Esophagus squamous epithelium (tissue), 4 donors: ENCODE data around the gene CEPT1.

Experiments used
- CTCF ChIP-seq, 6 experiments: fragments of 450-650 bp in 4 of 6; fragments of 200-600 bp in 2 of 6; sonication (generic) in 2 of 6; IDR thresholded peaks; one replicate each; pipeline ENCODE4 v1.5.1; 2016 to 2019; ENCODE audit warnings: antibody characterized with exemption in 6 of 6, mild to moderate bottlenecking in 4 of 6, moderate library complexity in 4 of 6
- POLR2A ChIP-seq, 4 donors: fragments of 450-650 bp; IDR thresholded peaks; one replicate each; pipeline ENCODE4 v1.6.1; 2017; ENCODE audit warnings: antibody characterized with exemption in 4 of 4, mild to moderate bottlenecking in 4 of 4, moderate library complexity in 3 of 4

DNA sequence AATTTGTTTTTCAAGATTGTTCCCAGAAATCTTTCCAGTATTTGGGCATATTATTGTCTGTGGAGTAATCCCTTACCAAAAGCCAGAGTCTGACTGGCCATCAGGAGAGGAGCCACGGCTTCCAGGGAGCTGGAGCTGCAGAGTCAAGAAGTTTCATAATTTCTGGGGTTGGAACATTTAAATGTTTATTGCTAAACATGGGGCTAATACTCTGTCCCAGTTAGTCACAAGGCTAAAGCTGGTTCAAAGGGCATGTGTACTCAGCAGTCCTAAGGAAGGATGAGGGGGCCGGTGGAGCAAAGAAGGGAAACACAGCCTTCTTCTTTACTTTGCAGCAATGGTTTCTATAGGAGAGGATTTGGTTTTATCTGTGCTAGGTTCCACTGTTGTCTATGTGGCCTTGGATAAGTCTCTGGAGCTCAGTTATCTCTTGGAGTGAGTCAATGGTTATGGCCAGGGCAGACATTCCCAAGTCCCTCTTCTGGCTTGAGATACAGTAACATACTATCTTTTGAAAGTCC is 51.0 kb downstream of the CEPT1 start:
- TF ChIP-seq CTCF (IDR thresholded peaks at IDR 0.05) (no peak), POLR2A (IDR thresholded peaks at IDR 0.05) (no peak)
